DMS53 treated with DMSO at 0.1 percent for 48 hours (cell line): ENCODE data around the gene LPP.

Experiments
- DNase-seq: peaks from one replicate; lab custom pipeline; 2025; ENCODE audit not compliant: unreplicated experiment; lab: John Stamatoyannopoulos, UW

The LPP gene

GRCh38 chr3:188756241-188756640 lies 602.3 kb downstream of the LPP start:
- DNase-seq = no peak

GRCh38 chr3:188759336-188760005 lies 605.5 kb downstream of the LPP start:
- DNase-seq = no peak

GRCh38 chr3:188760408-188760807 lies 606.5 kb downstream of the LPP start:
- DNase-seq = no peak

GRCh38 chr3:188761439-188761838 lies 607.5 kb downstream of the LPP start:
- no peak for DNase-seq

DNA sequence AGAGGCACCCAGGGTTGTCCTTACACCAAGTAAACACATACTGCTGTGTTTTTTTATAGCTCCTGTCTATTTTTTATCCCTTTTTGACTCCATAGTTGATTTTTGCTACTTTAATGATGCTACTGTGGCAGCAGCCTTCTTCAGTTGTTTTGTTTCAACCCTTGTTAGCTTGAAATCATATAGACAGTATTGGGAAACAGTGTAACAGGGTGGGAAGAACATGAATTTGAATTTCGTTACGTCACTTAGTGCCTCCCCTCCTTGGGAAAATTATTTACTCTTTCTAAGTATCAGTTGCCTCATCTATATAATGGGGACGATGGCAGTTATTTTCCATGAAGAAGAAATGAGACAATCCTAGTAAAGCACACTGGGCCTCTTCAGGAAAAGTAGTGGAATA lies 608.0 kb downstream of the LPP start:
- no peak for DNase-seq

DNA sequence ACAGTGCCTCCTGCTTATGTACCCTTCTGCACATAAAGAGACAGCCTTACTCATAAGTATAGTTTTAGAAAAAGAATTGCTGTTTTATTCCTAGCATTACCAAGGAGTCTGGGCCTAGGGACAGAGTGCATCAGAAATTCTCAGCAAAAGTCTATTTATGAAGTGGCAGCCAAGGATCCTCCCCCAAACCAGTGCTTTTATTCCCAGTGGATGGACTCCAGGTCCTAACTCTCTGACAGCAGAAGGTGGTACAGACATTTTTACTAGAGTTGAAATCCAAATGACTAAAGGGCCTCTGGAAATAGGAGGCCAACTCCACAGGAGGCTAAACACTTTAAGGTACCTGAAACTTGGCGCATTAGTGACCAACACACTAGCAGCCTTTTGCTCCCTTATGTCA lies 610.7 kb downstream of the LPP start:
- no peak for DNase-seq

- DNase-seq = no peak
These were observed 615.9 kb downstream of the LPP start for GRCh38 chr3:188769831-188770230.

- DNase-seq = peak; percentile 62
These were observed 618.9 kb downstream of the LPP start for GRCh38 chr3:188772886-188773285.

GRCh38 chr3:188775412-188775811 lies 621.5 kb downstream of the LPP start:
- no peak for DNase-seq

GRCh38 chr3:188776447-188776846 lies 622.5 kb downstream of the LPP start:
- no peak for DNase-seq

DNA sequence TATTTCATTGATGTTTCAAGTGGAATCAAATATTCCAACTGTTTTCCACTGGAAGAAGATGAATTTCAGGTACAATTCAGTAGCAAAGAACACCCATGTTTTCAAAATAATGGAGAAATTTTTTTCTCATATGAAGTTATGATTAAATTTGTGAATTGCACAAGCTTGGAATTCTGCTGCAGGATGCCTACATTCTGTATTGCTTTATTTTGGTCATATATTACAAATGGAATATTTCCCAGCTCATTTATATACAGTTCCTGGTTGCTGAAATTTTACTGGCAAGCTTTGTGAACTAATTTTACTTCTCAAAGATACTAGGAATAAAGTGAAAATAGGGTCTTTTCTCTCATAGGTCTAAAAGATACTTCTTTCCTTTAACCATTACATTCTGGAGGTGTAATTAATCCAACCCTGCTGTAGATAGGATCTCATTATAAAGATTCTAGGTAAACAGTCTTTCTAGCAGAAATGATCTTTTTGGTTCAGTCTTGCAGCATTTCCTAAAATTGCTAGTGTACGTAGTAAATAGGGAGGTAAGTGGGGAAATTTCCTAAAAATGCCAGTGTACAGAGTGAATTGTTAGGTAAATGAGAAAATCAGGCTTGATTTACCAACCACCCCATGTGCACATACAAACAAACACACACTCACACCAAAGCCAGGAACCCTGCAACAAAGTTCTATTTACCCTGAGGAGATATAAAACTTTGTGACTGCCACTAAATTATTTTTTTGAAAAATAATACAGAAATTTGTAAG lies 624.3 kb downstream of the LPP start:
- no peak for DNase-seq

GRCh38 chr3:188779281-188779980 lies 625.5 kb downstream of the LPP start:
- DNase-seq = no peak

GRCh38 chr3:188780193-188781147 lies 626.5 kb downstream of the LPP start:
- DNase-seq = no peak

- no peak for DNase-seq
These were observed 628.7 kb downstream of the LPP start for GRCh38 chr3:188782613-188783124.

GRCh38 chr3:188786424-188786823 lies 632.5 kb downstream of the LPP start:
- DNase-seq = no peak

DNA sequence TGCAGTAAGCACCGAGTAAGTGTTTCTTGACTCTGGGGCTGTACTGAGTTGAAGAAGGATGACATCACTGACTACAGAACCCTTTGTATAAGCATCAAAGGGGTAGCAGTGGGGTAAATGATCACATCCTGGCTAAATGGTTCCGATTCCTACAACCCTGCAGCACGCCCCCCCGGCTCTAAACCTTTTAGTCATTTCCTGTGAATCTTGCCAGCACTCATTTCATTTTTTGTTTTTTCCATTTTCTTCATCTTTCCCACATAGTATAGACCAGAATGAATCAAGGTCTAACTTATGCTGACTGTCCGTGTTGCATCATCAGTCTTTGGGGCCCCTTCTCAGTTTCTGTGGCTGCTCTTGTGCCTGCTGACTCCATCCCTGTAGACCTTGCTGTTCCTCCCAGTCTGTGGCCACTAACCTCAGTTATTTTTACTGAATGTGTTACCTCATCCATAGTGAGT lies 634.7 kb downstream of the LPP start:
- DNase-seq = no peak

DNA sequence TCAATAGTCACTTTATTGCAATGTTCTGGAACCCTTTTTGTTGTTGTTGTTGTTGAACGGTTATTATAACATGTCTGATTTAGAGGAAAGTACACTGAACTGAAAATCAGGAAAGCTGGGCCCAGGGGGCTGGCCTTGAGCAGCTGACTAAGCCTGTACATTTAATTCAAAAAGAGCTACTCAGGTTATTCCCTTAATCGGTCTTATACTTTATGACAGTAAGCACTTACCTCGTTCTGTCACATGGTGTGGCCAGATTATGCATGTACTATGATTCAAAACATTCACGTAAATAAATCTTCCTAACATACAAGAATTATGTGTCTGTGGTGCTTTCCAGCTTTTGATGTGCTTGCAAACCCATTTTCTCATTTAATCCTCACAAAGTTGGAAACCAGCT lies 635.3 kb downstream of the LPP start:
- no peak for DNase-seq

DNA sequence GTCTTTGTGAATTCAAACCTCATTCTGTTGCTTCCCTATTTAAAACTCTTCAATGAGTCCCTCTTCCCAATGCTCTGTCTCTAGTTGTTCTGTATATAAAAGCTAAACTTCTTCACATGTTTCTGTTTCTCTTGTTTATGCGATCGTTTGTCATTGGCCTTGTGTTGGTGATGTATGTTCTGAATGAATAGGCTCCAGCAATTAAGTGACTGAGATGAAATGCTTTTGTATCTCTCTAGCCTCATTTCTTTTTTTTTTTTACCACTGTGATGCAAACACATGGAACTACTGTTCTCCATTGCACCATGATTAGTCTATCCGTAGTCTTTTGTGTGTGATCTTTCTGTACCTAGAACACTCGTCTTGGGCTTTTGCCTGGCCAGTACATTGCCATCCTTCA lies 637.4 kb downstream of the LPP start:
- DNase-seq = no peak

- DNase-seq = no peak
These were observed 638.8 kb downstream of the LPP start for GRCh38 chr3:188792793-188793192.

- DNase-seq = no peak
These were observed 642.2 kb downstream of the LPP start for GRCh38 chr3:188796122-188796631.
